Measurements from ENCODE around the gene FRK. TPM values are rescaled to one million over a fixed set of nuclear protein-coding genes. Genes with fewer than 3 reads are reported as not detected.
A peak's percentile ranks its signal among the peaks of the same experiment; 100 is the strongest.

Gene FRK
- total RNA-seq, 3 donors from 2014 or later: 8.0 to 25.8 (median 23.2) TPM

- DNase-seq (no peak), ATAC-seq (peak; percentile 52)
- TF ChIP-seq, protein P1, sequence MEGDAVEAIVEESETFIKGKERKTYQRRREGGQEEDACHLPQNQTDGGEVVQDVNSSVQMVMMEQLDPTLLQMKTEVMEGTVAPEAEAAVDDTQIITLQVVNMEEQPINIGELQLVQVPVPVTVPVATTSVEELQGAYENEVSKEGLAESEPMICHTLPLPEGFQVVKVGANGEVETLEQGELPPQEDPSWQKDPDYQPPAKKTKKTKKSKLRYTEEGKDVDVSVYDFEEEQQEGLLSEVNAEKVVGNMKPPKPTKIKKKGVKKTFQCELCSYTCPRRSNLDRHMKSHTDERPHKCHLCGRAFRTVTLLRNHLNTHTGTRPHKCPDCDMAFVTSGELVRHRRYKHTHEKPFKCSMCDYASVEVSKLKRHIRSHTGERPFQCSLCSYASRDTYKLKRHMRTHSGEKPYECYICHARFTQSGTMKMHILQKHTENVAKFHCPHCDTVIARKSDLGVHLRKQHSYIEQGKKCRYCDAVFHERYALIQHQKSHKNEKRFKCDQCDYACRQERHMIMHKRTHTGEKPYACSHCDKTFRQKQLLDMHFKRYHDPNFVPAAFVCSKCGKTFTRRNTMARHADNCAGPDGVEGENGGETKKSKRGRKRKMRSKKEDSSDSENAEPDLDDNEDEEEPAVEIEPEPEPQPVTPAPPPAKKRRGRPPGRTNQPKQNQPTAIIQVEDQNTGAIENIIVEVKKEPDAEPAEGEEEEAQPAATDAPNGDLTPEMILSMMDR (IDR thresholded peaks at IDR 0.05): no peak
- Histone ChIP-seq H3K9me3 (no peaks in the 10 kb centered on the region), H3K4me1 (ENCODE audit: low read depth) (peaks cover 17% of the 10 kb centered on the region), H3K36me3 (ENCODE audit: low read depth) (no peaks in the 10 kb centered on the region), H3K4me3 (no peak overlapping the region)
- intact Hi-C loops (cut with DNase I, micrococcal nuclease): loop anchor here (5.0 kb wide), 2 partner anchors 50 to 85 kb away; partner anchors contain the start of gene FRK (in 1 of the 2)
Observed at GRCh38 chr6:116012471-116012949, 48.2 kb downstream of the FRK start.

GRCh38 chr6:116011520-116011919 lies 49.2 kb downstream of the FRK start:
- no peaks in the 10 kb centered on the region for H3K9me3 ChIP-seq
- H3K4me1 ChIP-seq (ENCODE audit: low read depth): peaks cover 9% of the 10 kb centered on the region
- H3K36me3 ChIP-seq (ENCODE audit: low read depth): no peaks in the 10 kb centered on the region
- DNase-seq (peak in 1 of 3 donors; percentile 12), ATAC-seq (peak; percentile 86)
- H3K4me3 ChIP-seq: no peak overlapping the region
- TF ChIP-seq, protein P1 (IDR thresholded peaks at IDR 0.05): no peak
- intact Hi-C loops (cut with DNase I, micrococcal nuclease): loop anchor here (2.0 to 5.0 kb wide), 3 partner anchors 51 to 87 kb away; partner anchors contain the start of gene FRK (in 1 of the 2)

DNA sequence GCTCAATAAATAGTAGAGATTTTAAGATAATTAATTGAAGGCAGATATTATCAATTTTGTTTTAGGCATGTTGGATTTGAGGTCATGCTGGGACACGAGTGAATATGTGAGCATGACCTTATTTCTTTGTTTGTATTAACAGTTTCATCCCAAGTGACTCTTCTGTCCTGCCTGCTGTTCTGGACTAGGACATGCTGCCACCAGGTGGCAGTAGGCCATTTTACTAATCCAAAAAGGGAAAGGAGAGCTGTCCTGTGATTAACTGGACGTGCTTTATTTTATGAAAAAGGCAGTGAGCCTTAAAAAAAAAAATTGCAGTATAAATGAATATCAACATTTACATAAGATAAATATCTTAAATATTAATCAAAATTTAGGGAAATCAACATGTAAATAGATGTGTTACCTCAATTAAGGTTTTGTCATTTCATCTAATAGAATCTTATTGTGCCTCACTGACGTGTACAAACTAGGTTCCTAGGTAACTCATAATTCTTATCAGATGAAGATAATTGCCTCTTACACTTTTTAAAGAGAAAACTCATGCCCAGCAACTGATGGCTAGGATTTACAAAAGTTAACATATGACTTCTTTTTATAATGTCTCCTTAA lies 49.8 kb downstream of the FRK start:
- Histone ChIP-seq H3K4me1 (ENCODE audit: low read depth) (peaks cover 2% of the 10 kb centered on the region), H3K9me3 (no peaks in the 10 kb centered on the region), H3K4me3 (no peak overlapping the region), H3K36me3 (ENCODE audit: low read depth) (no peaks in the 10 kb centered on the region)
- peak in 2 of 3 donors; percentile 76 to 93 for DNase-seq
- intact Hi-C loops (cut with DNase I, micrococcal nuclease): loop anchor here (2.0 to 5.0 kb wide), 3 partner anchors 51 to 88 kb away; partner anchors contain the start of gene FRK (in 1 of the 2)
- TF ChIP-seq, protein P1 (IDR thresholded peaks at IDR 0.05): peak; percentile 78
- ATAC-seq: peak; percentile 68

DNA sequence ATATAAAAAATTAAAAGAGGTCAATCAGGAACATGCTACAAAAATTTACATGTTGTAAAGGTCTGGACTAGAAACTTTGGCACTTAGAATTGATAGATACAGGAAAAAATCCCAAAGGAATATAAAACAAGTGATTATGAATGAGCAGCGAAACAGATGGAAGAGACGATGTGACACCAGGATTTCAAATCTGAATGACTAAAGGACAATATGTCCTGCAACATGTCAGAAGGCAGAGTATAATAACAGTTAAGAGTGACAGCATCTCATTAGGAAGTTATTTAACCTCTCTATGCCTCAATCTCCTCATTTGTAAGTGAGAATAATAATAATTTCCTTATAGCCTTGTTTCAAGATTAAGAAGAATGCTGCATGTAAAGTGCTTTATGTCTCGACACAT lies 50.3 kb downstream of the FRK start:
- DNase-seq: no peak
- TF ChIP-seq, protein P1 (IDR thresholded peaks at IDR 0.05): no peak
- H3K9me3 ChIP-seq: no peaks in the 10 kb centered on the region
- H3K4me1 ChIP-seq (ENCODE audit: low read depth): no peaks in the 10 kb centered on the region
- no peak for ATAC-seq
- intact Hi-C loops (cut with DNase I, micrococcal nuclease): loop anchor here (2.0 to 5.0 kb wide), 3 partner anchors 52 to 88 kb away; partner anchors contain the start of gene FRK (in 1 of the 2)
- no peaks in the 10 kb centered on the region for H3K36me3 ChIP-seq (ENCODE audit: low read depth)
- no peak overlapping the region for H3K4me3 ChIP-seq

GRCh38 chr6:116008470-116009243 lies 52.0 kb downstream of the FRK start:
- Histone ChIP-seq H3K36me3 (ENCODE audit: low read depth) (no peaks in the 10 kb centered on the region), H3K9me3 (no peaks in the 10 kb centered on the region), H3K4me1 (ENCODE audit: low read depth) (no peaks in the 10 kb centered on the region), H3K4me3 (no peak overlapping the region)
- no peak for DNase-seq
- no peak for ATAC-seq
- TF ChIP-seq, protein P1 (IDR thresholded peaks at IDR 0.05): no peak
- intact Hi-C loops (cut with DNase I, micrococcal nuclease): no loop called here
